HepG2 (cell line): ENCODE results near the gene OSBPL5. TPM values are rescaled to one million over a fixed set of nuclear protein-coding genes. Genes with fewer than 3 reads are reported as not detected.

Experiments used
- ELF4 ChIP-seq: sonication (generic); formaldehyde crosslinking; IDR thresholded peaks from 2 replicates; pipeline ENCODE4 v1.5.0; 2020; ENCODE audit warnings: missing genetic modification reagents, mild to moderate bottlenecking, moderate library complexity, borderline replicate concordance
- FLYWCH1 ChIP-seq: sonication (generic); formaldehyde crosslinking; IDR thresholded peaks from 2 replicates; pipeline ENCODE4 v1.8.1; 2023; ENCODE audit warnings: mild to moderate bottlenecking, missing genetic modification reagents
- FOXK2 ChIP-seq: fragments of 450-650 bp; IDR thresholded peaks from 2 replicates; pipeline ENCODE4 v1.6.1; 2016
- GFI1 ChIP-seq: sonication (generic); formaldehyde crosslinking; IDR thresholded peaks from 2 replicates; pipeline ENCODE4 v1.5.0; 2020; ENCODE audit warnings: missing genetic modification reagents, mild to moderate bottlenecking, borderline replicate concordance
- GLMP ChIP-seq: sonication (generic); formaldehyde crosslinking; IDR thresholded peaks from 2 replicates; pipeline ENCODE4 v1.9.0; 2021; ENCODE audit warnings: missing genetic modification reagents, mild to moderate bottlenecking, borderline replicate concordance
- GTF3A ChIP-seq: sonication (generic); formaldehyde crosslinking; conservative IDR thresholded peaks from 2 replicates; pipeline ENCODE4 v1.4.0; 2020; ENCODE audit warnings: mild to moderate bottlenecking, missing genetic modification reagents
- KLF11 ChIP-seq: IDR thresholded peaks from 2 replicates; pipeline ENCODE4 v1.6.1; 2016; ENCODE audit warnings: missing compliant biosample characterization
- NR1H2 ChIP-seq: sonication (generic); formaldehyde crosslinking; IDR thresholded peaks from 2 replicates; pipeline ENCODE4 v1.8.1; 2022; ENCODE audit warnings: low read depth, missing genetic modification reagents, borderline replicate concordance
- PCBP1 ChIP-seq: fragments of 200-400 bp; formaldehyde crosslinking; IDR thresholded peaks from 2 replicates; pipeline ENCODE4 v1.6.1; 2017; ENCODE audit warnings: mild to moderate bottlenecking, low read depth, low read length, borderline replicate concordance
- POGZ ChIP-seq: sonication (generic); formaldehyde crosslinking; IDR thresholded peaks from 2 replicates; pipeline ENCODE4 v1.4.0; 2020; ENCODE audit warnings: mild to moderate bottlenecking, missing genetic modification reagents
- PTBP1 ChIP-seq: fragments of 200-400 bp; formaldehyde crosslinking; IDR thresholded peaks from 2 replicates; pipeline ENCODE4 v1.6.1; 2018; ENCODE audit warnings: low read length, low read depth; ENCODE audit not compliant: poor library complexity, severe bottlenecking
- RAD21 ChIP-seq: fragments of 450-650 bp; formaldehyde crosslinking; IDR thresholded peaks from 2 replicates; pipeline ENCODE4 v1.5.0; 2020; ENCODE audit warnings: mild to moderate bottlenecking
- RFXANK ChIP-seq: IDR thresholded peaks from 2 replicates; pipeline ENCODE4 v1.6.1; 2016
- SALL1 ChIP-seq: sonication (generic); formaldehyde crosslinking; IDR thresholded peaks from 2 replicates; pipeline ENCODE4 v1.8.0; 2022; ENCODE audit warnings: mild to moderate bottlenecking, missing genetic modification reagents
- SCMH1 ChIP-seq: sonication (generic); formaldehyde crosslinking; IDR thresholded peaks from 2 replicates; pipeline ENCODE4 v1.9.0; 2021; ENCODE audit warnings: missing genetic modification reagents, mild to moderate bottlenecking, borderline replicate concordance
- U2AF2 ChIP-seq: fragments of 200-400 bp; formaldehyde crosslinking; IDR thresholded peaks from 2 replicates; pipeline ENCODE4 v1.6.1; 2017; ENCODE audit warnings: low read depth, mild to moderate bottlenecking, low read length
- ZNF136 ChIP-seq: sonication (generic); formaldehyde crosslinking; IDR thresholded peaks from 2 replicates; pipeline ENCODE4 v1.8.1; 2022; ENCODE audit warnings: low read depth, mild to moderate bottlenecking, moderate library complexity, missing genetic modification reagents
- ZNF205 ChIP-seq: IDR thresholded peaks from 2 replicates; pipeline ENCODE4 v1.6.1; 2018; ENCODE audit warnings: missing biosample characterization, missing genetic modification reagents
- ZNF230 ChIP-seq: sonication (generic); formaldehyde crosslinking; IDR thresholded peaks from 2 replicates; pipeline ENCODE4 v1.4.0; 2020; ENCODE audit warnings: mild to moderate bottlenecking, missing genetic modification reagents
- ZNF383 ChIP-seq: sonication (generic); formaldehyde crosslinking; IDR thresholded peaks from 2 replicates; pipeline ENCODE4 v1.4.0; 2020; ENCODE audit warnings: missing genetic modification reagents, mild to moderate bottlenecking, borderline replicate concordance
- ZNF563 ChIP-seq: sonication (generic); formaldehyde crosslinking; IDR thresholded peaks from 2 replicates; pipeline ENCODE4 v1.8.0; 2022; ENCODE audit warnings: mild to moderate bottlenecking, moderate library complexity, missing genetic modification reagents
- ZNF589 ChIP-seq: sonication (generic); formaldehyde crosslinking; conservative IDR thresholded peaks from 2 replicates; pipeline ENCODE4 v1.8.0; 2022; ENCODE audit warnings: mild to moderate bottlenecking, moderate library complexity, missing genetic modification reagents
- ZNF782 ChIP-seq: sonication (generic); formaldehyde crosslinking; IDR thresholded peaks from 2 replicates; pipeline ENCODE4 v1.4.0; 2020; ENCODE audit warnings: missing genetic modification reagents, mild to moderate bottlenecking, borderline replicate concordance
- ZNF878 ChIP-seq: sonication (generic); formaldehyde crosslinking; IDR thresholded peaks from 2 replicates; pipeline ENCODE4 v1.8.1; 2023; ENCODE audit warnings: mild to moderate bottlenecking, missing genetic modification reagents, moderate library complexity
- ZSCAN22 ChIP-seq: sonication (generic); formaldehyde crosslinking; IDR thresholded peaks from 2 replicates; pipeline ENCODE4 v1.4.0; 2020; ENCODE audit warnings: mild to moderate bottlenecking, missing genetic modification reagents
- polyA plus RNA-seq, 8 experiments: library from polyadenylated mRNA; depleted of rRNA in 3 of 8; stranded (reverse) in 7 of 8; unstranded in 1 of 8; fragments of >200 nt; fragmentation: Illumina TruSeq in 4 of 8; extraction: Trizol in 4 of 8; gene quantifications; 2 replicates each; pipeline versions ENCODE4 v1.2.1 to v1.2.3, GENCODE V29; 2011 to 2016; ENCODE audit warnings: low read depth in 4 of 8, missing spikeins in 1 of 8, mixed read lengths in 1 of 8; ENCODE audit not compliant: insufficient read depth in 1 of 8
- total RNA-seq, 5 experiments: library from RNA; depleted of rRNA; stranded (reverse); fragments of >200 nt; fragmentation: Illumina TruSeq; extraction: Trizol; gene quantifications; 2 replicates each; pipeline ENCODE4 v1.2.3, GENCODE V29; 2016; ENCODE audit warnings: low read depth in 1 of 5
- TF ChIP-seq, protein P1 (sequence below): sonication (generic); formaldehyde crosslinking; IDR thresholded peaks from 2 replicates; pipeline ENCODE4 v1.8.0; 2022; ENCODE audit warnings: mild to moderate bottlenecking, missing genetic modification reagents, moderate library complexity
- TF ChIP-seq, protein P2 (sequence below): IDR thresholded peaks from 2 replicates; pipeline ENCODE4 v1.6.1; 2016; ENCODE audit warnings: low read depth, borderline replicate concordance
- TF ChIP-seq, protein P3 (sequence below): sonication (generic); formaldehyde crosslinking; IDR thresholded peaks from 2 replicates; pipeline ENCODE4 v1.4.0; 2020; ENCODE audit warnings: missing genetic modification reagents

Gene OSBPL5
- total and polyA plus RNA-seq, 2 of the 13 experiments (the other 11 are each of a cell fraction or from before 2014, with no cell fraction given), result not detected

DNA sequence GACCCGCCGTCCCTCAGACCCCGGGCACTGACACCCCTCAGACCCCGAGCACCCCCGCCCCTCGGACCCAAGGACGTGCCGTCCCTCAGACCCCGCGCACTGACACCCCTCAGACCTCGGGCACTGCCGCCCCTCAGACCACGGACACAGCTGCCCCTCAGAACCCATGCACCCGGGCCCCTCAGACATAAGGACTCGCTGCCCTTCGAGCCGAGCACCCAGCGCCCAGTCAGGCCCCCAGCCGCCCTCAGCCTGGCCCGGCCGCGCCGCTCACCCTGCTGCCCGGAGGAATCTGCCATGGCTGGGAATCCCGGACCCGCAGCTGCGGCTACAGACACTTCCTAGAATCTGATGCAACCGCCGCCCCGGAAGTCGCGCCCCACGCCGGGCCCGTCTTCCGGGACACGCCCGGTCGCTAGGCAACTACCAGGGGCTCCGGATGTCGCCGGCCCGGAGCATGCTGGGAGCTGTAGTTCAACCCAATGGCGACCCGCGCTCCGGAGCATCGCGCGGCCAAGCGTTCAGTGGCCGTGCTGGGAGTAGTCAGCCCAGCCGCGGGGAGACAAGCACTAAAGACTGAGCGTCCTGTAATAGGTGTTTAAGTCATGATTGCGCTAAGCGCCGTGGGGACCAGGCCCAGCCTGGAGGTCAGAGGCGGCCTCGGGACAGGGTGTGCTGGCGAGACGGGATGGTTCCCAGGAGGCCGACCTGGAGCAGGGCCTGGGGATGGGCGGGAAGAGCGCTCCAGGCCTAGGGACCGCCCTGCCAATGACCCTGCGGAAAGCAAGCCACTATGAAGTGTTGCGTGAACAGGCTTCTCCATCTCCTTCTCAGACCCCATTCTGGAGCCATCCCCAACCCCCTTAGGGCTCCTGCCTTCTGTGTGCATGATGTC is 107.8 kb downstream of the OSBPL5 start, which contains the start of gene CARS1 (continued):
- TF ChIP-seq PTBP1 (no peak), GTF3A (CRISPR knock-in tag) (no peak; the same call in 1 of the 2 replicates), FOXK2 (no peak), GLMP (CRISPR knock-in tag) (no peak), ZNF230 (CRISPR knock-in tag) (peak; percentile 53; the same call in 1 of the 2 replicates), ZNF589 (0 out of 2 replicates have a peak, but pooled peaks have one; percentile 57), GFI1 (CRISPR knock-in tag) (no peak), ELF4 (CRISPR knock-in tag) (peak; percentile 55; the same call in 1 of the 2 replicates), SCMH1 (CRISPR knock-in tag) (no peak), ZNF782 (CRISPR knock-in tag) (peak; percentile 91), KLF11 (CRISPR knock-in tag) (0 out of 2 replicates have a peak, but pooled peaks have one; percentile 31), ZSCAN22 (CRISPR knock-in tag) (no peak), SALL1 (CRISPR knock-in tag) (peak; percentile 82), RAD21 (CRISPR knock-in tag) (no peak), NR1H2 (CRISPR knock-in tag) (no peak), RFXANK (CRISPR knock-in tag) (0 out of 2 replicates have a peak, but pooled peaks have one; percentile 44), FLYWCH1 (CRISPR knock-in tag) (no peak), ZNF563 (CRISPR knock-in tag) (peak; percentile 43), U2AF2 (no peak), ZNF878 (peak; percentile 55; the same call in 1 of the 2 replicates), PCBP1 (peak; percentile 92; the same call in 1 of the 2 replicates), POGZ (CRISPR knock-in tag) (peak; percentile 69), ZNF383 (peak; percentile 94; the same call in 1 of the 2 replicates), ZNF205 (peak; percentile 63; the same call in 1 of the 2 replicates), ZNF136 (CRISPR knock-in tag) (peak; percentile 55; the same call in 1 of the 2 replicates)
- TF ChIP-seq, protein P1, sequence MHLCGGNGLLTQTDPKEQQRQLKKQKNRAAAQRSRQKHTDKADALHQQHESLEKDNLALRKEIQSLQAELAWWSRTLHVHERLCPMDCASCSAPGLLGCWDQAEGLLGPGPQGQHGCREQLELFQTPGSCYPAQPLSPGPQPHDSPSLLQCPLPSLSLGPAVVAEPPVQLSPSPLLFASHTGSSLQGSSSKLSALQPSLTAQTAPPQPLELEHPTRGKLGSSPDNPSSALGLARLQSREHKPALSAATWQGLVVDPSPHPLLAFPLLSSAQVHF (CRISPR knock-in tag), result no peak
- TF ChIP-seq, protein P2, sequence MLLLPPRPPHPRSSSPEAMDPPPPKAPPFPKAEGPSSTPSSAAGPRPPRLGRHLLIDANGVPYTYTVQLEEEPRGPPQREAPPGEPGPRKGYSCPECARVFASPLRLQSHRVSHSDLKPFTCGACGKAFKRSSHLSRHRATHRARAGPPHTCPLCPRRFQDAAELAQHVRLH (CRISPR knock-in tag), result no peak; the same call in 1 of the 2 replicates
- TF ChIP-seq, protein P3, sequence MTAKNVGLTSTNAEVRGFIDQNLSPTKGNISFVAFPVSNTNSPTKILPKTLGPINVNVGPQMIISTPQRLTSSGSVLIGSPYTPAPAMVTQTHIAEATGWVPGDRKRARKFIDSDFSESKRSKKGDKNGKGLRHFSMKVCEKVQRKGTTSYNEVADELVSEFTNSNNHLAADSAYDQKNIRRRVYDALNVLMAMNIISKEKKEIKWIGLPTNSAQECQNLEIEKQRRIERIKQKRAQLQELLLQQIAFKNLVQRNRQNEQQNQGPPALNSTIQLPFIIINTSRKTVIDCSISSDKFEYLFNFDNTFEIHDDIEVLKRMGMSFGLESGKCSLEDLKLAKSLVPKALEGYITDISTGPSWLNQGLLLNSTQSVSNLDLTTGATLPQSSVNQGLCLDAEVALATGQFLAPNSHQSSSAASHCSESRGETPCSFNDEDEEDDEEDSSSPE (CRISPR knock-in tag), result peak; percentile 67
